HG03039 (cell line): ENCODE data around the gene CXorf66.
"Not testable (repeated sequence)": the region's sequence is repeated elsewhere in the genome, so short reads cannot be mapped to it uniquely, and the experiment has no call there.

Experiments
- ATAC-seq: cut with Tn5 transposase; IDR thresholded peaks from one replicate; pipeline ENCODE4 v1.9.1; 2021; ENCODE audit warnings: mild to moderate bottlenecking, moderate library complexity; ENCODE audit not compliant: unreplicated experiment

CXorf66 gene

DNA sequence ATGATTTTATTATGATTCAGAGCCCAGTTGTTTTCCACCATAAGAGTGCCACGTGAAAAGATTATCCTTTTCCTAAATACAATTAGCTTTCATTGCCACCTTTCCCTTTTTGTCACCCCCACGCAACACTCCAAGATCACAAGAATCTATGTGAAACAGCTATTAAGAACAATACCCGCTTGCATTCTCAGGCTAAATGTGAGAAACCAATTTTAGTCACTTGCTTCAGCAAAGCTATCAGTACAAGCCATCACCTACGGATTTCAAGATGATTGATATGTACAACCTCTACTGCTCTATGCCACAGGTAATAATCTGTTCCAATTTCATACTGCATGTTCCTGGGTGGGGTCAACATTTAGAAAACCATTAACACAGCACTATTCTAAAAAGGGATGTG, 34.9 kb downstream of the CXorf66 start:
- no peak for ATAC-seq

DNA sequence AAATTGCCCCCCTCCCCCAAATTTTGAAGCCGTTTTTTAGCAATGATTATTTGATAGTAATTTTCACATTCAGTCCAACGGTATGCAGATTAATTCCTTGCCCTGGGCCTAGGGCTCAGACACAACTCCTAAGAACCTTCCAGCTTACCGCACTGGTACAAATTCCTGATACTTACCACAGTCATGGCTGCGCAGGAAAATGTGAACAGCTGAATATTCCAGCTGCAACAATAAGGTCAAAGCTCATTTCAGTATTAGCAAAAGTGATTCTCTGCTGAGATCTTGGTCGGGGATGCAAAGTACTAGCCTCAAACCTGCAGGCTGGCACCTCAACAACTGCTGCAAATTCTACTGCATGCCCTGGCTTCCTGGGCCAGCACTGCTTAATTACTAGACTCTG, 35.4 kb downstream of the CXorf66 start:
- no peak for ATAC-seq

DNA sequence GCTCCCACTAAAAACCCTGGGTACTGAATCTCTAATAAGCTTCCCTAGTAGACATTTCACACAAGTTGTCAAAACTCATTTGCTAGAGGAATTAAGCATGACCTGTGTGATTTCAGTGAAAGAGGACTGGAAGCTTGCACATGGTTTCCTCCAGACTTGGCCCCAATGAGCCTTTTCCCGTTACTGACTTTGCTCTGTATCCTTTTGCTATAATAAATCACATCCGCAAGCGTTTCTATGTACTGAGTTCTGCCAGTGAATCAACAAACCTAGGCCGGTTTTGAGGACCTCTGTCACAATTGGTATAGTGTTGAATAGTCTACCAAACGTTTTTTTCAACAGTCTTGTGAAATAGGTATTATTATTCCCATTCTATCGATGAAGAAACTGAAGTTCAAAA, 40.6 kb downstream of the CXorf66 start:
- no peak for ATAC-seq

- ATAC-seq = no peak
Measured at GRCh38 chrX:139924069-139924695, 41.1 kb downstream of the CXorf66 start.

DNA sequence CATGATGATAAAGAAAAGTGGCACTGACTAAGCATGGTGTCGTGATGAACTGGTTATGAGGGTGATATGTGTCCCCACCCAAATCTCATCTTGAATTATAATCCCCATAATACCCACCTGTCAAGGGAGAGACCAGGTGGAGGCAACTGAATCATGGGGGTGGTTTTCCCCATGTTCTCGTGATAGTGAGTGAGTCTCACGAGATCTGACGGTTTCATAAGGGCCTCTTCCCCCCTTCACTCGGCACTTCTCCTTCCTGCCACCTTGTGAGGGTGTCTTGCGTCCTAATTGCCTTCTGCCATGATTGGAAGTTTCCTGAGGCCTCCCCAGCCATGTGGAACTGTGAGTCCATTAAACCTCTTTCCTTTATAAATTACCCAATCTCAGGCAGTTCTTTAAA, 44.2 kb downstream of the CXorf66 start:
- ATAC-seq = not testable (repeated sequence)

GRCh38 chrX:139920316-139920715, 45.0 kb downstream of the CXorf66 start:
- ATAC-seq = no peak

GRCh38 chrX:139914421-139914820, 50.9 kb downstream of the CXorf66 start:
- ATAC-seq = no peak

DNA sequence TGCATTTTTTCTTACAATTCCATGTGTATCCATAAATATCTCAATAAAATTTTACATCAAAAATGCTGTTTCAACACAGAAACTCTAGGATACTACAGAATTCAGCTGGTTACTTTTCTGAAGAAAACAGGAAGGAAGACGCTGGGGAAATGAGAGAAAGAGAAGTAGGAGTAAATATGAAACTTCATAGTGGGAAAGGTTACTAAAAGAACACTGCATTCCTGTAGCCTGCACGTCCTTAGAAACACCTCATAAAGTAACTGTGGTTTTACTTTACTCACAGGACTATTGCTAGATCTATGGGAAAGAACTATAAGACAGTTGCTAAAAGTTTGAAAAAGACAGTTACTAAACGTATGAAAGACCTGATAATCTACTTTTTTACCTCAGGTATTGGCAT, 55.6 kb downstream of the CXorf66 start:
- no peak for ATAC-seq

GRCh38 chrX:139907078-139907477, 58.2 kb downstream of the CXorf66 start:
- ATAC-seq = no peak

DNA sequence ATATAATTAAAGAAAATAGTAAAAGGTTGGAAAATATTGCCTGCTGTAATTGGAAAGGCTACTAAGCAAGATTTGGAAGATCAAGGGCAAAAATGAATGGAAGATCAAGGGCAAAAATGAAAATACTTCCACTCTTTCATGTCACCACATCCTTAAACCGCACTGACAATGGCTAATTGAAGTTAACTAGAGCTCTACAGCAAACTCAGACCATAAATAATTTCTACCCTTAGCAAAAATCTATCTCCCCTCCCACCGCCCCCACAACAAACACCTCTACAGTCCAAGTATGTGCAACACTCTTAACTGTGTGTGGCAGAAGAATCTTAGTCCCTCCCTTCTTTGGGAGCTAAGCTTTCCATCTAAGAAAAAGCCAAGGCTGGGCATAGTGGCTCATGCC, 59.6 kb downstream of the CXorf66 start:
- ATAC-seq = no peak
